ENCODE data around the gene FBRSL1.

DNA sequence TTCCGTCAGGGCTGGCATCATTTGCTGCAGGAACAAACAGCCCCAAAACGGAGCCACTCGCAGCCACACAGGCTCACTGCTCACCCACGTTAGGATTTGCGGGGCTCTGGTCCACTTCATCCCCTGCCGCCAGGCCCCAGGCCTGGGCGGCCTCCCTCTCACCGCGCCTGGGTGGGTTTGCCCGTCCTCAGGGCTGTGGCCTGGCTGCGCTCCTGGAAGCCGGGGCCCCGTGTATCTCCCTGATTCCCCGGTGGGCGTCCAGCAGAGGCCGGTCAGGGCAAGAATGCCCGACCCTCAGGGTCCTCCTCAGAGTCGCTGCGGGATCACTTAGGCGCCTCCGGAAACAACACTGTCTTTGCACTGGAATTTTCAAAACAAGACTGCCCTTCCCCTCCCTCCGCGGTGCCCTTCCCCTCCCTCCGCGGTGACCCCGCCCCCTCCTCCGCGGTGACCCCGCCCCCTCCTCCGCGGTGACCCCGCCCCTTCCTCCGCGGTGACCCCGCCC is 15.7 kb upstream of the FBRSL1 start:
- TF ChIP-seq, protein P1, sequence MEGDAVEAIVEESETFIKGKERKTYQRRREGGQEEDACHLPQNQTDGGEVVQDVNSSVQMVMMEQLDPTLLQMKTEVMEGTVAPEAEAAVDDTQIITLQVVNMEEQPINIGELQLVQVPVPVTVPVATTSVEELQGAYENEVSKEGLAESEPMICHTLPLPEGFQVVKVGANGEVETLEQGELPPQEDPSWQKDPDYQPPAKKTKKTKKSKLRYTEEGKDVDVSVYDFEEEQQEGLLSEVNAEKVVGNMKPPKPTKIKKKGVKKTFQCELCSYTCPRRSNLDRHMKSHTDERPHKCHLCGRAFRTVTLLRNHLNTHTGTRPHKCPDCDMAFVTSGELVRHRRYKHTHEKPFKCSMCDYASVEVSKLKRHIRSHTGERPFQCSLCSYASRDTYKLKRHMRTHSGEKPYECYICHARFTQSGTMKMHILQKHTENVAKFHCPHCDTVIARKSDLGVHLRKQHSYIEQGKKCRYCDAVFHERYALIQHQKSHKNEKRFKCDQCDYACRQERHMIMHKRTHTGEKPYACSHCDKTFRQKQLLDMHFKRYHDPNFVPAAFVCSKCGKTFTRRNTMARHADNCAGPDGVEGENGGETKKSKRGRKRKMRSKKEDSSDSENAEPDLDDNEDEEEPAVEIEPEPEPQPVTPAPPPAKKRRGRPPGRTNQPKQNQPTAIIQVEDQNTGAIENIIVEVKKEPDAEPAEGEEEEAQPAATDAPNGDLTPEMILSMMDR (IDR thresholded peaks at IDR 0.05; ENCODE audit: insufficient read depth, low read length) = no peak
- no peak for TF ChIP-seq SPI1 (IDR thresholded peaks at IDR 0.05; ENCODE audit: borderline replicate concordance, low read depth)
- no peak for TF ChIP-seq GABPA (IDR thresholded peaks at IDR 0.05; ENCODE audit: low read depth)

Measured in HL-60 (cell line).